NCI-H1436 treated with DMSO at 0.1 percent for 48 hours (cell line): ENCODE data around the gene STAT6.
"Not testable (repeated sequence)": the region's sequence is repeated elsewhere in the genome, so short reads cannot be mapped to it uniquely, and the experiment has no call there.

Experiments used
- DNase-seq: peaks from one replicate; lab custom pipeline; 2025; lab: John Stamatoyannopoulos, UW

Gene STAT6

GRCh38 chr12:57127101-57127725 lies 16.1 kb upstream of the STAT6 start:
- DNase-seq: no peak

- DNase-seq: no peak
These were observed 15.4 kb upstream of the STAT6 start for GRCh38 chr12:57126561-57126960.

GRCh38 chr12:57126061-57126460 lies 14.9 kb upstream of the STAT6 start:
- DNase-seq: no peak

- DNase-seq: no peak
These were observed 13.2 kb upstream of the STAT6 start for GRCh38 chr12:57124261-57124877.

- DNase-seq: no peak
These were observed 12.7 kb upstream of the STAT6 start for GRCh38 chr12:57123813-57124212.

- not testable (repeated sequence) for DNase-seq
These were observed 9.6 kb upstream of the STAT6 start for GRCh38 chr12:57120718-57121117.

- DNase-seq: no peak
These were observed 8.3 kb upstream of the STAT6 start for GRCh38 chr12:57119294-57120085.

GRCh38 chr12:57118711-57119271 lies 7.6 kb upstream of the STAT6 start:
- no peak for DNase-seq

- DNase-seq: no peak
These were observed 5.6 kb upstream of the STAT6 start for GRCh38 chr12:57116580-57117281.

GRCh38 chr12:57112492-57113294 lies 1.5 kb upstream of the STAT6 start:
- DNase-seq: no peak

GRCh38 chr12:57110104-57111030 lies 795 bp downstream of the STAT6 start:
- DNase-seq: peak; percentile 19

- no peak for DNase-seq
These were observed 1.7 kb downstream of the STAT6 start for GRCh38 chr12:57109207-57110103.

- no peak for DNase-seq
These were observed 3.6 kb downstream of the STAT6 start for GRCh38 chr12:57107456-57108155.

GRCh38 chr12:57106021-57106708 lies 5.0 kb downstream of the STAT6 start:
- DNase-seq: no peak

GRCh38 chr12:57105011-57105753 lies 6.0 kb downstream of the STAT6 start:
- no peak for DNase-seq

GRCh38 chr12:57104292-57104910 lies 6.8 kb downstream of the STAT6 start:
- no peak for DNase-seq

GRCh38 chr12:57103856-57104255 lies 7.3 kb downstream of the STAT6 start:
- DNase-seq: no peak
